HEK293 (cell line): ENCODE measurements around the gene DMC1.

Experiments used
- CTCF ChIA-PET: fragments of 350-600 bp; formaldehyde crosslinking; extraction: SDS; loops from one replicate; lab custom pipeline; 2021; ENCODE audit warnings: antibody characterized with exemption; lab: Yijun Ruan, JAX
- POLR2A ChIA-PET: fragments of 300-600 bp; formaldehyde crosslinking; extraction: SDS; loops from one replicate; lab custom pipeline; 2020; ENCODE audit warnings: antibody characterized with exemption, inconsistent platforms; lab: Yijun Ruan, JAX
- H3K27ac ChIP-seq: fragments of 200-500 bp; sonication (Bioruptor generic); 2 replicates; pipeline ENCODE4 v1.5.1; 2014; ENCODE audit warnings: low read depth, low read length, control low read depth, inconsistent platforms; ENCODE audit errors: extremely low read depth
- H3K36me3 ChIP-seq, 2 experiments: fragments of 200-500 bp in 1 of 2; sonication (Bioruptor generic) in 1 of 2; 1 replicate in 1 of 2; 2 replicates in 1 of 2; pipeline ENCODE4 v1.5.1; 2014 to 2017; ENCODE audit warnings: inconsistent platforms in 2 of 2, low read length in 2 of 2; ENCODE audit not compliant: control insufficient read depth in 2 of 2, insufficient read depth in 1 of 2
- H3K4me1 ChIP-seq: fragments of 200-500 bp; sonication (Bioruptor generic); 2 replicates; pipeline ENCODE4 v1.5.1; 2014; ENCODE audit warnings: mild to moderate bottlenecking, low read length, inconsistent platforms; ENCODE audit not compliant: control insufficient read depth, insufficient read depth
- H3K4me3 ChIP-seq: 2 replicates; pipeline ENCODE4 v1.5.1; 2011; ENCODE audit warnings: low read depth, mild to moderate bottlenecking, control low read depth, low read length, moderate library complexity
- H3K9me3 ChIP-seq: fragments of 200-500 bp; sonication (Bioruptor generic); 2 replicates; pipeline ENCODE4 v1.5.1; 2014; ENCODE audit warnings: low read depth, low read length, inconsistent platforms; ENCODE audit not compliant: control insufficient read depth, insufficient read depth
- MEIS1 ChIP-seq: sonication (generic); formaldehyde crosslinking; IDR thresholded peaks from 2 replicates; pipeline ENCODE4 v1.8.1; 2022; ENCODE audit warnings: missing genetic modification reagents, mild to moderate bottlenecking, borderline replicate concordance
- SETDB1 ChIP-seq: IDR thresholded peaks from one replicate; pipeline ENCODE4 v1.6.1; 2017; ENCODE audit warnings: mild to moderate bottlenecking, low read length, moderate library complexity, mixed read lengths; ENCODE audit not compliant: insufficient read length
- TCF7L2 ChIP-seq: IDR thresholded peaks from 2 replicates; pipeline ENCODE4 v1.6.1; 2011; ENCODE audit warnings: low read depth, mild to moderate bottlenecking, inconsistent platforms, low read length, moderate library complexity, borderline replicate concordance
- ZIC2 ChIP-seq: fragments of 450-650 bp; formaldehyde crosslinking; IDR thresholded peaks from 2 replicates; pipeline ENCODE4 v1.5.1; 2016; ENCODE audit warnings: missing biosample characterization, missing genetic modification characterization
- ZNF155 ChIP-seq: fragments of 450-650 bp; formaldehyde crosslinking; IDR thresholded peaks from 2 replicates; pipeline ENCODE4 v1.5.1; 2016; ENCODE audit warnings: missing biosample characterization, missing genetic modification characterization
- ZNF175 ChIP-seq: fragments of 450-650 bp; formaldehyde crosslinking; IDR thresholded peaks from 2 replicates; pipeline ENCODE4 v1.5.1; 2016; ENCODE audit warnings: missing biosample characterization, missing genetic modification characterization
- ZNF214 ChIP-seq: fragments of 450-650 bp; formaldehyde crosslinking; IDR thresholded peaks from 2 replicates; pipeline ENCODE4 v1.5.1; 2017; ENCODE audit warnings: missing biosample characterization, mild to moderate bottlenecking, missing genetic modification characterization, borderline replicate concordance
- ZNF221 ChIP-seq: fragments of 450-650 bp; formaldehyde crosslinking; IDR thresholded peaks from 2 replicates; pipeline ENCODE4 v1.5.1; 2017; ENCODE audit warnings: missing biosample characterization, missing genetic modification characterization, borderline replicate concordance
- ZNF24 ChIP-seq: fragments of 450-650 bp; formaldehyde crosslinking; IDR thresholded peaks from 2 replicates; pipeline ENCODE4 v1.5.1; 2016; ENCODE audit warnings: missing biosample characterization, missing genetic modification characterization
- ZNF248 ChIP-seq: fragments of 450-650 bp; formaldehyde crosslinking; IDR thresholded peaks from 2 replicates; pipeline ENCODE4 v1.5.1; 2017; ENCODE audit warnings: missing biosample characterization, missing genetic modification characterization
- ZNF350 ChIP-seq: fragments of 450-650 bp; formaldehyde crosslinking; IDR thresholded peaks from 2 replicates; pipeline ENCODE4 v1.5.0; 2017; ENCODE audit warnings: missing biosample characterization, mild to moderate bottlenecking, missing genetic modification characterization
- ZNF37A ChIP-seq: fragments of 450-650 bp; IDR thresholded peaks from 2 replicates; pipeline ENCODE4 v1.5.1; 2018; ENCODE audit warnings: missing biosample characterization, missing genetic modification characterization
- ZNF433 ChIP-seq: fragments of 450-650 bp; formaldehyde crosslinking; IDR thresholded peaks from 2 replicates; pipeline ENCODE4 v1.5.1; 2016; ENCODE audit warnings: missing biosample characterization, missing genetic modification characterization, low read depth
- ZNF473 ChIP-seq: fragments of 450-650 bp; formaldehyde crosslinking; IDR thresholded peaks from 2 replicates; pipeline ENCODE4 v1.5.1; 2017; ENCODE audit warnings: missing biosample characterization, missing genetic modification characterization
- ZNF549 ChIP-seq: fragments of 450-650 bp; IDR thresholded peaks from 2 replicates; pipeline ENCODE4 v1.5.1; 2018; ENCODE audit warnings: missing biosample characterization, missing genetic modification characterization, mild to moderate bottlenecking, inconsistent platforms, moderate library complexity
- ZNF629 ChIP-seq: fragments of 450-650 bp; formaldehyde crosslinking; IDR thresholded peaks from 2 replicates; pipeline ENCODE4 v1.5.1; 2017; ENCODE audit warnings: missing biosample characterization, missing genetic modification characterization
- ZNF658 ChIP-seq: fragments of 450-650 bp; formaldehyde crosslinking; IDR thresholded peaks from 2 replicates; pipeline ENCODE4; 2016; ENCODE audit warnings: missing biosample characterization, missing genetic modification characterization
- TF ChIP-seq, protein P1 (sequence below): fragments of 450-650 bp; formaldehyde crosslinking; conservative IDR thresholded peaks from 2 replicates; pipeline ENCODE4 v1.5.1; 2016; ENCODE audit warnings: low read depth, missing biosample characterization, missing genetic modification characterization
- TF ChIP-seq, protein P2 (sequence below): fragments of 450-650 bp; formaldehyde crosslinking; IDR thresholded peaks from 2 replicates; pipeline ENCODE4 v1.5.0; 2017; ENCODE audit warnings: missing biosample characterization, missing genetic modification characterization, borderline replicate concordance
- TF ChIP-seq, protein P3 (sequence below): fragments of 450-650 bp; formaldehyde crosslinking; IDR thresholded peaks from 2 replicates; pipeline ENCODE4 v1.5.1; 2016; ENCODE audit warnings: missing biosample characterization, missing genetic modification characterization, low read depth

The DMC1 gene

DNA sequence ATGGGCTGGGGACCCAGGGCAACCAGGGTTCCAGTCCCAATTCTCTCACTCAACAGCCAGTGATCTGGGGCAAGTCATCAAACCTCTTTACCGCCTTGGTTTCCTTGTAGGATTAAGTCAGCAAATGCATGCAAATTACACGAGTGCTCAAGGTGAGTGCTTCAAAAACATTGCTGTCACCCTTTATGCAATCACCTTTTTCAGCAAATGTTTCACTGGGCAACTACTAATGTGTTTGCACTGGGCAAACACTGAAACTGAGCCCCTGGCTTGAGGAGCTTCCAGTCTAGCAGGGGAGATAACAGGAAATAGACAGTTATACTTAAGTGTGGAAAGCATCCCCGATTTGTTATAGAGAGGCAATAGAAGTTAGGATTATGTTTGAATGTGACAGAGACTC is 37.7 kb upstream of the DMC1 start:
- Histone ChIP-seq H3K4me3 (no peak overlapping the region), H3K27ac (no peak overlapping the region), H3K9me3 (no peaks in the 10 kb centered on the region), H3K4me1 (no peaks in the 10 kb centered on the region), H3K36me3 (peaks cover 0 to 6% of the 10 kb centered on the region in 2 experiments; a peak in 1 of 3 replicates)
- CTCF ChIA-PET, result no interaction called here
- POLR2A ChIA-PET, result no interaction called here
- TF ChIP-seq ZNF350 (tag by site-specific recombination), result no peak
- no peak for TF ChIP-seq ZNF175
- no peak for TF ChIP-seq ZNF24
- no peak for TF ChIP-seq ZNF473 (tag by site-specific recombination)
- no peak for TF ChIP-seq ZNF549 (tag by site-specific recombination)
- no peak for TF ChIP-seq TCF7L2
- TF ChIP-seq MEIS1 (CRISPR knock-in tag), result no peak

DNA sequence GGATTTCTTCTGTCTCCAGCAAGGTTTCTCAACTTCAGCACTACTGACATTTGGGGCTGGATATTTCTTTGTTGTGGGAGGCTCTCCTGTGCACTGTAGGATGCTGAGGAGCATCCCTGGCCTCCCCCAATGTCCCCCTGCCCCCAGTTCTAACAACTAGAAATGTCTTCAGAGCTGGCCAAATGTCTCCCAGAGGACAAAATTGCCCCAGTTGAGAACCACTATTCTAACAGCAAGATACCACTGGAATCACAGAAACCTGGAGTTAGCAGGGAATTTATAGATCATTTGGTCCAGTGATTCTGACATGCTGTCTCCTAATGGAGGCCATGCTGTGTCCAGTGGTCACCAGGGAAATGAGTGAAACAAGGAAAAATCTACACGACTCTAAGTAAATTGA is 32.2 kb upstream of the DMC1 start:
- Histone ChIP-seq H3K4me1 (no peaks in the 10 kb centered on the region), H3K4me3 (no peak overlapping the region), H3K36me3 (peaks cover 0 to 2% of the 10 kb centered on the region in 2 experiments; a peak in 1 of 3 replicates), H3K9me3 (no peaks in the 10 kb centered on the region), H3K27ac (no peak overlapping the region)
- no peak for TF ChIP-seq ZNF248 (tag by site-specific recombination)
- no peak for TF ChIP-seq ZNF433 (tag by site-specific recombination)
- TF ChIP-seq ZNF658 (tag by site-specific recombination), result no peak
- no peak for TF ChIP-seq ZNF37A (tag by site-specific recombination)
- TF ChIP-seq ZNF155 (tag by site-specific recombination), result no peak
- TF ChIP-seq, protein P1, sequence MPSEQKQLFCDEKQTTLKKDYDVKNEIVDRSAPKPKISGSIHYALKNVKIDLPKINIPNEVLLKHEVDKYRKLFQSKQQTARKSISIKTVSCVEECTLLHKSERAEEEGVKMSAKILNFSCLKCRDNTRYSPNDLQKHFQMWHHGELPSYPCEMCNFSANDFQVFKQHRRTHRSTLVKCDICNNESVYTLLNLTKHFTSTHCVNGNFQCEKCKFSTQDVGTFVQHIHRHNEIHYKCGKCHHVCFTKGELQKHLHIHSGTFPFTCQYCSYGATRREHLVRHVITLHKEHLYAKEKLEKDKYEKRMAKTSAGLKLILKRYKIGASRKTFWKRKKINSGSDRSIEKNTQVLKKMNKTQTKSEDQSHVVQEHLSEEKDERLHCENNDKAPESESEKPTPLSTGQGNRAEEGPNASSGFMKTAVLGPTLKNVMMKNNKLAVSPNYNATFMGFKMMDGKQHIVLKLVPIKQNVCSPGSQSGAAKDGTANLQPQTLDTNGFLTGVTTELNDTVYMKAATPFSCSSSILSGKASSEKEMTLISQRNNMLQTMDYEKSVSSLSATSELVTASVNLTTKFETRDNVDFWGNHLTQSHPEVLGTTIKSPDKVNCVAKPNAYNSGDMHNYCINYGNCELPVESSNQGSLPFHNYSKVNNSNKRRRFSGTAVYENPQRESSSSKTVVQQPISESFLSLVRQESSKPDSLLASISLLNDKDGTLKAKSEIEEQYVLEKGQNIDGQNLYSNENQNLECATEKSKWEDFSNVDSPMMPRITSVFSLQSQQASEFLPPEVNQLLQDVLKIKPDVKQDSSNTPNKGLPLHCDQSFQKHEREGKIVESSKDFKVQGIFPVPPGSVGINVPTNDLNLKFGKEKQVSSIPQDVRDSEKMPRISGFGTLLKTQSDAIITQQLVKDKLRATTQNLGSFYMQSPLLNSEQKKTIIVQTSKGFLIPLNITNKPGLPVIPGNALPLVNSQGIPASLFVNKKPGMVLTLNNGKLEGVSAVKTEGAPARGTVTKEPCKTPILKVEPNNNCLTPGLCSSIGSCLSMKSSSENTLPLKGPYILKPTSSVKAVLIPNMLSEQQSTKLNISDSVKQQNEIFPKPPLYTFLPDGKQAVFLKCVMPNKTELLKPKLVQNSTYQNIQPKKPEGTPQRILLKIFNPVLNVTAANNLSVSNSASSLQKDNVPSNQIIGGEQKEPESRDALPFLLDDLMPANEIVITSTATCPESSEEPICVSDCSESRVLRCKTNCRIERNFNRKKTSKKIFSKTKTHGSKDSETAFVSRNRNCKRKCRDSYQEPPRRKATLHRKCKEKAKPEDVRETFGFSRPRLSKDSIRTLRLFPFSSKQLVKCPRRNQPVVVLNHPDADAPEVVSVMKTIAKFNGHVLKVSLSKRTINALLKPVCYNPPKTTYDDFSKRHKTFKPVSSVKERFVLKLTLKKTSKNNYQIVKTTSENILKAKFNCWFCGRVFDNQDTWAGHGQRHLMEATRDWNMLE (tag by site-specific recombination), result no peak
- no peak for TF ChIP-seq ZNF214
- TF ChIP-seq ZIC2, result no peak
- TF ChIP-seq SETDB1, result no peak
- TF ChIP-seq, protein P2, sequence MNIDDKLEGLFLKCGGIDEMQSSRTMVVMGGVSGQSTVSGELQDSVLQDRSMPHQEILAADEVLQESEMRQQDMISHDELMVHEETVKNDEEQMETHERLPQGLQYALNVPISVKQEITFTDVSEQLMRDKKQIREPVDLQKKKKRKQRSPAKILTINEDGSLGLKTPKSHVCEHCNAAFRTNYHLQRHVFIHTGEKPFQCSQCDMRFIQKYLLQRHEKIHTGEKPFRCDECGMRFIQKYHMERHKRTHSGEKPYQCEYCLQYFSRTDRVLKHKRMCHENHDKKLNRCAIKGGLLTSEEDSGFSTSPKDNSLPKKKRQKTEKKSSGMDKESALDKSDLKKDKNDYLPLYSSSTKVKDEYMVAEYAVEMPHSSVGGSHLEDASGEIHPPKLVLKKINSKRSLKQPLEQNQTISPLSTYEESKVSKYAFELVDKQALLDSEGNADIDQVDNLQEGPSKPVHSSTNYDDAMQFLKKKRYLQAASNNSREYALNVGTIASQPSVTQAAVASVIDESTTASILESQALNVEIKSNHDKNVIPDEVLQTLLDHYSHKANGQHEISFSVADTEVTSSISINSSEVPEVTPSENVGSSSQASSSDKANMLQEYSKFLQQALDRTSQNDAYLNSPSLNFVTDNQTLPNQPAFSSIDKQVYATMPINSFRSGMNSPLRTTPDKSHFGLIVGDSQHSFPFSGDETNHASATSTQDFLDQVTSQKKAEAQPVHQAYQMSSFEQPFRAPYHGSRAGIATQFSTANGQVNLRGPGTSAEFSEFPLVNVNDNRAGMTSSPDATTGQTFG (tag by site-specific recombination), result no peak
- TF ChIP-seq, protein P3, sequence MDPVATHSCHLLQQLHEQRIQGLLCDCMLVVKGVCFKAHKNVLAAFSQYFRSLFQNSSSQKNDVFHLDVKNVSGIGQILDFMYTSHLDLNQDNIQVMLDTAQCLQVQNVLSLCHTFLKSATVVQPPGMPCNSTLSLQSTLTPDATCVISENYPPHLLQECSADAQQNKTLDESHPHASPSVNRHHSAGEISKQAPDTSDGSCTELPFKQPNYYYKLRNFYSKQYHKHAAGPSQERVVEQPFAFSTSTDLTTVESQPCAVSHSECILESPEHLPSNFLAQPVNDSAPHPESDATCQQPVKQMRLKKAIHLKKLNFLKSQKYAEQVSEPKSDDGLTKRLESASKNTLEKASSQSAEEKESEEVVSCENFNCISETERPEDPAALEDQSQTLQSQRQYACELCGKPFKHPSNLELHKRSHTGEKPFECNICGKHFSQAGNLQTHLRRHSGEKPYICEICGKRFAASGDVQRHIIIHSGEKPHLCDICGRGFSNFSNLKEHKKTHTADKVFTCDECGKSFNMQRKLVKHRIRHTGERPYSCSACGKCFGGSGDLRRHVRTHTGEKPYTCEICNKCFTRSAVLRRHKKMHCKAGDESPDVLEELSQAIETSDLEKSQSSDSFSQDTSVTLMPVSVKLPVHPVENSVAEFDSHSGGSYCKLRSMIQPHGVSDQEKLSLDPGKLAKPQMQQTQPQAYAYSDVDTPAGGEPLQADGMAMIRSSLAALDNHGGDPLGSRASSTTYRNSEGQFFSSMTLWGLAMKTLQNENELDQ (tag by site-specific recombination), result no peak
- no peak for TF ChIP-seq ZNF629 (tag by site-specific recombination)
- no peak for TF ChIP-seq ZNF221 (tag by site-specific recombination)
- POLR2A ChIA-PET, result interaction anchor here (0.6 kb wide), 1 partner anchor 111 kb away, joined by 4 read pairs; no protein-coding TSS in a partner anchor
- CTCF ChIA-PET, result interaction anchor here (0.6 kb wide), 1 partner anchor 32 kb away, joined by 3 read pairs; the partner anchor contains the start of gene DMC1
